H1 (cell line): Measurements from ENCODE around the gene MICOS13. TPM values are rescaled to one million over a fixed set of nuclear protein-coding genes. Genes with fewer than 3 reads are reported as not detected.

Experiments used
- CTCF ChIA-PET: fragments of 300-600 bp; sonication (Branson Sonifier 250); formaldehyde crosslinking; loops from one replicate; lab custom pipeline; 2021; ENCODE audit not compliant: partially characterized antibody; lab: Charles Lee
- POLR2A ChIA-PET: fragments of 300-600 bp; sonication (Branson Sonifier 250); formaldehyde crosslinking; loops from one replicate; lab custom pipeline; 2021; ENCODE audit warnings: inconsistent platforms; ENCODE audit not compliant: partially characterized antibody; lab: Charles Lee
- DNase-seq, 2 experiments: peaks; one replicate each; pipeline versions ENCODE4 v3.0.0 to v3.0.0-alpha.2; 2010 to 2022; ENCODE audit warnings: low spot score in 2 of 2, low read depth in 1 of 2, mixed read lengths in 1 of 2
- FAIRE-seq: peaks from 2 replicates; lab custom pipeline; 2011; peaks lifted over from hg19 to GRCh38; lab: Jason Lieb, UNC
- H2AFZ ChIP-seq: 2 replicates; pipeline ENCODE4 v1.8.1; 2012; ENCODE audit warnings: low read length, inconsistent platforms
- H2AK5ac ChIP-seq: 2 replicates; pipeline ENCODE4 v1.6.1; 2013; ENCODE audit warnings: low read depth, low read length
- H2BK120ac ChIP-seq: replicated peaks from 2 replicates; pipeline ENCODE3; 2013; ENCODE audit warnings: low read depth, low read length, inconsistent platforms
- H2BK12ac ChIP-seq: 2 replicates; pipeline ENCODE4 v1.6.1; 2013; ENCODE audit warnings: low read depth, low read length
- H2BK15ac ChIP-seq: 2 replicates; pipeline ENCODE4 v1.6.1; 2013; ENCODE audit warnings: low read length
- H2BK20ac ChIP-seq: 2 replicates; pipeline ENCODE4 v1.6.1; 2013; ENCODE audit warnings: low read length
- H2BK5ac ChIP-seq: 2 replicates; pipeline ENCODE4 v1.6.1; 2013; ENCODE audit warnings: low read depth, low read length
- H3K14ac ChIP-seq: 2 replicates; pipeline ENCODE4 v1.6.1; 2013; ENCODE audit warnings: inconsistent platforms; ENCODE audit not compliant: insufficient read length
- H3K18ac ChIP-seq: 2 replicates; pipeline ENCODE4 v1.6.1; 2013; ENCODE audit warnings: low read length; ENCODE audit errors: extremely low read depth
- H3K23ac ChIP-seq: 2 replicates; pipeline ENCODE4 v1.6.1; 2013; ENCODE audit warnings: inconsistent platforms; ENCODE audit not compliant: insufficient read length
- H3K23me2 ChIP-seq: 2 replicates; pipeline ENCODE4 v1.6.1; 2013; ENCODE audit warnings: low read depth, low read length
- H3K27ac ChIP-seq: 2 replicates; pipeline ENCODE4 v1.6.1; 2011; ENCODE audit warnings: low read depth, low read length, inconsistent platforms
- H3K27me3 ChIP-seq, 4 experiments: replicated peaks in 1 of 4; 1 replicate in 1 of 4; 2 replicates in 3 of 4; pipeline versions ENCODE4 v1.6.1 to v1.8.1; 2011 to 2013; ENCODE audit warnings: low read length in 3 of 4, mild to moderate bottlenecking in 3 of 4, inconsistent platforms in 2 of 4, mixed read lengths in 2 of 4, moderate library complexity in 1 of 4; ENCODE audit not compliant: control insufficient read depth in 3 of 4, insufficient read depth in 3 of 4; ENCODE audit errors: extremely low read depth in 1 of 4
- H3K36me3 ChIP-seq, 4 experiments: 2 replicates each; pipeline versions ENCODE4 v1.6.1 to v1.8.1; 2011 to 2013; ENCODE audit warnings: mild to moderate bottlenecking in 4 of 4, low read length in 3 of 4, moderate library complexity in 2 of 4, control low read depth in 1 of 4, inconsistent platforms in 1 of 4; ENCODE audit not compliant: insufficient read depth in 4 of 4, control insufficient read depth in 2 of 4
- H3K4ac ChIP-seq: replicated peaks from 2 replicates; pipeline ENCODE3; 2013; ENCODE audit warnings: low read length, low read depth, mixed read lengths, inconsistent platforms; ENCODE audit not compliant: insufficient read length
- H3K4me1 ChIP-seq, 4 experiments: replicated peaks in 1 of 4; 1 replicate in 1 of 4; 2 replicates in 3 of 4; pipeline versions ENCODE4 v1.6.1 to v1.8.1; 2011 to 2013; ENCODE audit warnings: low read length in 3 of 4, inconsistent platforms in 2 of 4, mixed read lengths in 1 of 4; ENCODE audit not compliant: insufficient read depth in 4 of 4, control insufficient read depth in 3 of 4
- H3K4me2 ChIP-seq, 2 experiments: 2 replicates each; pipeline versions ENCODE4 v1.6.1 to v1.8.1; 2011 to 2013; ENCODE audit warnings: low read depth in 2 of 2, low read length in 2 of 2, control low read depth in 1 of 2, inconsistent platforms in 1 of 2, mild to moderate bottlenecking in 1 of 2; ENCODE audit not compliant: insufficient read depth in 1 of 2
- H3K4me3 ChIP-seq, 4 experiments: fragments of 200-600, 300-600 bp in 1 of 4; sonication (generic), shearing (Covaris generic), sonication (Bioruptor Twin) in 1 of 4; 2 replicates each; pipeline versions ENCODE4 v1.5.1 to v1.8.1; 2011 to 2016; ENCODE audit warnings: low read length in 4 of 4, low read depth in 3 of 4, control low read depth in 2 of 4, inconsistent platforms in 2 of 4, mild to moderate bottlenecking in 2 of 4, mixed read lengths in 1 of 4, moderate library complexity in 1 of 4; ENCODE audit not compliant: insufficient read depth in 2 of 4; ENCODE audit errors: extremely low read depth in 1 of 4
- H3K56ac ChIP-seq: replicated peaks from 2 replicates; pipeline ENCODE3; 2013; ENCODE audit warnings: low read depth, mild to moderate bottlenecking, mixed read lengths, low read length, inconsistent platforms; ENCODE audit not compliant: insufficient read length
- H3K79me1 ChIP-seq: 2 replicates; pipeline ENCODE4 v1.6.1; 2013; ENCODE audit warnings: low read depth, low read length, control low read depth
- H3K79me2 ChIP-seq, 2 experiments: 2 replicates each; pipeline versions ENCODE4 v1.6.1 to v1.8.1; 2012 to 2013; ENCODE audit warnings: low read length in 2 of 2, mild to moderate bottlenecking in 2 of 2, inconsistent platforms in 1 of 2; ENCODE audit not compliant: insufficient read depth in 2 of 2, control insufficient read depth in 1 of 2
- H3K9ac ChIP-seq, 4 experiments: replicated peaks in 1 of 4; 1 replicate in 1 of 4; 2 replicates in 3 of 4; pipeline versions ENCODE4 v1.6.1 to v1.8.1; 2011 to 2013; ENCODE audit warnings: low read depth in 3 of 4, low read length in 3 of 4, control low read depth in 2 of 4, mild to moderate bottlenecking in 2 of 4, moderate library complexity in 2 of 4, inconsistent platforms in 1 of 4; ENCODE audit errors: extremely low read depth in 1 of 4
- H3K9me3 ChIP-seq, 2 experiments: 2 replicates each; pipeline versions ENCODE4 v1.6.1 to v1.8.1; 2012 to 2013; ENCODE audit warnings: mild to moderate bottlenecking in 2 of 2, moderate library complexity in 2 of 2, control low read depth in 1 of 2, inconsistent platforms in 1 of 2, low read depth in 1 of 2, low read length in 1 of 2, mixed read lengths in 1 of 2; ENCODE audit not compliant: insufficient read depth in 2 of 2
- H4K20me1 ChIP-seq, 2 experiments: replicated peaks in 1 of 2; 2 replicates each; pipeline versions ENCODE3 to v1.8.1; 2011 to 2013; ENCODE audit warnings: inconsistent platforms in 2 of 2, low read length in 2 of 2, mild to moderate bottlenecking in 1 of 2; ENCODE audit not compliant: insufficient read depth in 2 of 2, control insufficient read depth in 1 of 2
- H4K5ac ChIP-seq: 2 replicates; pipeline ENCODE4 v1.6.1; 2013; ENCODE audit warnings: low read length, low read depth, mixed read lengths, inconsistent platforms; ENCODE audit not compliant: insufficient read length
- H4K8ac ChIP-seq: 2 replicates; pipeline ENCODE4 v1.8.0; 2013; ENCODE audit warnings: mild to moderate bottlenecking, moderate library complexity, low read length, inconsistent platforms; ENCODE audit not compliant: insufficient read depth; ENCODE audit errors: extremely low read depth
- H4K91ac ChIP-seq: replicated peaks from 2 replicates; pipeline ENCODE3; 2013; ENCODE audit warnings: low read length, mixed read lengths, inconsistent platforms; ENCODE audit not compliant: insufficient read length
- EGR1 ChIP-seq: IDR thresholded peaks from 2 replicates; pipeline ENCODE4 v1.6.1; 2011; ENCODE audit warnings: low read depth, low read length, borderline replicate concordance
- FOSL1 ChIP-seq: IDR thresholded peaks from 2 replicates; pipeline ENCODE4 v1.6.1; 2011; ENCODE audit warnings: mild to moderate bottlenecking, low read depth, low read length, moderate library complexity; ENCODE audit not compliant: insufficient read depth
- KDM5A ChIP-seq: fragments of 200-600 bp; IDR thresholded peaks from 2 replicates; pipeline ENCODE4 v1.7.1; 2012; ENCODE audit warnings: mild to moderate bottlenecking, low read length, inconsistent platforms, mixed read lengths
- NANOG ChIP-seq: IDR thresholded peaks from 2 replicates; pipeline ENCODE4 v1.6.1; 2011; ENCODE audit warnings: low read length, low read depth, mild to moderate bottlenecking, inconsistent platforms; ENCODE audit not compliant: insufficient read depth, poor library complexity, severe bottlenecking
- NRF1 ChIP-seq: IDR thresholded peaks from 2 replicates; pipeline ENCODE4 v1.6.1; 2011; ENCODE audit warnings: mild to moderate bottlenecking, low read depth, low read length, improper control_type of control experiment
- RAD21 ChIP-seq, 2 experiments: IDR thresholded peaks in 1 of 2; conservative IDR thresholded peaks in 1 of 2; 2 replicates each; pipeline ENCODE4 v1.6.1; 2011; ENCODE audit warnings: low read depth in 2 of 2, low read length in 2 of 2, improper control_type of control experiment in 1 of 2, inconsistent platforms in 1 of 2, mild to moderate bottlenecking in 1 of 2, moderate library complexity in 1 of 2
- SAP30 ChIP-seq: fragments of 300-600 bp; sonication (generic); IDR thresholded peaks from 2 replicates; pipeline ENCODE4 v1.7.1; 2012; ENCODE audit warnings: low read length, moderate library complexity, mild to moderate bottlenecking, inconsistent platforms; ENCODE audit not compliant: insufficient read depth, insufficient replicate concordance
- SIRT6 ChIP-seq: IDR thresholded peaks from one replicate; pipeline ENCODE4 v1.7.1; 2012; ENCODE audit warnings: low read length, inconsistent platforms
- SP1 ChIP-seq: IDR thresholded peaks from 2 replicates; pipeline ENCODE4 v1.6.1; 2011; ENCODE audit warnings: low read depth, low read length
- SP2 ChIP-seq: IDR thresholded peaks from 2 replicates; pipeline ENCODE4 v1.6.1; 2012; ENCODE audit warnings: mild to moderate bottlenecking, low read length, inconsistent platforms
- TAF7 ChIP-seq: optimal IDR thresholded peaks from 2 replicates; pipeline ENCODE3; 2011; ENCODE audit warnings: low read depth, mild to moderate bottlenecking, inconsistent platforms, low read length, moderate library complexity, borderline replicate concordance
- WGBS, 2 experiments: shearing (Covaris generic) in 1 of 2; methylation state at CpG; one replicate each; pipeline versions ENCODE4 v1.1.6 to v1.1.7; 2013 to 2015; ENCODE audit warnings: low lambda C conversion rate in 2 of 2, mixed read lengths in 2 of 2, inconsistent platforms in 1 of 2, low coverage in 1 of 2, missing lambda C conversion rate in 1 of 2; ENCODE audit not compliant: insufficient replicate concordance in 2 of 2, insufficient coverage in 1 of 2, insufficient read length in 1 of 2; ENCODE audit errors: extremely low coverage in 1 of 2, missing lambda C conversion rate in 1 of 2; 5-methylcytosine and 5-hydroxymethylcytosine counted together
- polyA plus RNA-seq, 7 experiments: library from polyadenylated mRNA; depleted of rRNA in 3 of 7; stranded (reverse) in 5 of 7; unstranded in 2 of 7; fragments of >200 nt in 5 of 7; fragments of 200-250 nt in 2 of 7; gene quantifications; 1 replicate in 5 of 7; 2 replicates in 1 of 7; 4 replicates in 1 of 7; pipeline versions ENCODE4 v1.2.1 to v1.2.3, GENCODE V29; 2011 to 2013; ENCODE audit warnings: missing spikeins in 2 of 7, mixed read lengths in 2 of 7
- total RNA-seq: library from RNA; stranded (reverse); fragmentation: NEBNext Ultra II Directional; extraction: Animal tissue kit (Norgen Biotek cat#: 25700); gene quantifications from 2 replicates; pipeline ENCODE4 v1.2.1, GENCODE V29; 2021

The MICOS13 gene
- total and polyA plus RNA-seq, 2 of the 8 experiments (the other 6 are each of a cell fraction or from before 2014, with no cell fraction given), result 17.3 to 36.1 TPM

- no peaks in the 10 kb centered on the region for H3K27me3 ChIP-seq
- no peak overlapping the region for H2BK20ac ChIP-seq
- no peak overlapping the region for H3K18ac ChIP-seq
- peaks cover 5% of the 10 kb centered on the region; the same call in 1 of the 2 replicates for H3K23me2 ChIP-seq
- H2BK12ac ChIP-seq, result no peak overlapping the region
- H2AK5ac ChIP-seq, result no peak overlapping the region
- H4K91ac ChIP-seq, result no peak overlapping the region
- H3K9me3 ChIP-seq, result no peaks in the 10 kb centered on the region
- H3K9ac ChIP-seq, result no peak overlapping the region
- no peak overlapping the region for H4K8ac ChIP-seq
- no peak overlapping the region for H2BK120ac ChIP-seq
- CTCF ChIA-PET, result interaction anchor here (0.5 to 1.5 kb wide), 2 partner anchors 66 to 229 kb away, joined by 3 read pairs; no protein-coding TSS in a partner anchor
- H2BK5ac ChIP-seq, result no peak overlapping the region
- peaks cover 13% of the 10 kb centered on the region for H3K79me1 ChIP-seq
- H2BK15ac ChIP-seq, result no peak overlapping the region
- TF ChIP-seq NRF1 (no peak), KDM5A (no peak), SIRT6 (no peak), EGR1 (no peak), RAD21 (IDR thresholded peaks at IDR 0.05 in 1 of 2, conservative IDR thresholded peaks at IDR 0.05 in 1 of 2; ENCODE audit: low read depth in 2 of 2, low read length in 2 of 2) (no peak), TAF7 (no peak), SP2 (no peak), SAP30 (no peak), NANOG (no peak), FOSL1 (no peak), SP1 (no peak)
- H3K4me2 ChIP-seq, result no peak overlapping the region
- POLR2A ChIA-PET, result interaction anchor here (0.6 to 22.4 kb wide), 5 partner anchors 10 to 195 kb away, joined by 3 to 620 read pairs (median 4); partner anchors contain the start of genes HSD11B1L and RPL36
- no peak overlapping the region for H3K27ac ChIP-seq
- H3K36me3 ChIP-seq, result peaks cover 30 to 47% (median 40%) of the 10 kb centered on the region in 4 experiments
- H3K4me3 ChIP-seq, result no peak overlapping the region
- H3K4me1 ChIP-seq, result no peaks in the 10 kb centered on the region; a peak in 1 of 7 replicates
- FAIRE-seq (no peak), DNase-seq (no peak)
- peaks cover 34 to 49% of the 10 kb centered on the region in 2 experiments for H3K79me2 ChIP-seq
- no peak overlapping the region for H3K23ac ChIP-seq
- H3K56ac ChIP-seq, result no peak overlapping the region
- H2AFZ ChIP-seq, result no peak overlapping the region
- no peak overlapping the region for H3K14ac ChIP-seq
- H3K4ac ChIP-seq, result no peak overlapping the region
- WGBS, 2 experiments, result 90% methylated on average over 10 of the region's 10 CpGs; no CpG with 5 or more reads in 1 of the 2 experiments
- peaks cover 13 to 17% of the 10 kb centered on the region in 2 experiments for H4K20me1 ChIP-seq
- no peak overlapping the region for H4K5ac ChIP-seq
These were observed 34.5 kb upstream of the MICOS13 start for GRCh38 chr19:5714816-5715215.
